HG02610 (cell line): ENCODE data around the gene VSTM5.
"Not testable (repeated sequence)": the region's sequence is repeated elsewhere in the genome, so short reads cannot be mapped to it uniquely, and the experiment has no call there.

ENCODE experiments used
- ATAC-seq: cut with Tn5 transposase; IDR thresholded peaks from one replicate; pipeline ENCODE4 v1.9.1; 2021; ENCODE audit warnings: mild to moderate bottlenecking, moderate library complexity; ENCODE audit not compliant: unreplicated experiment

Gene VSTM5

GRCh38 chr11:93850594-93851018 is at the start of gene VSTM5:
Gene VSTM5 (minus strand): TSS chr11:93850618. CDS start chr11:93850502, 116 bp downstream.
- ATAC-seq = no peak

- ATAC-seq = no peak
Observed at GRCh38 chr11:93895106-93895862, 44.9 kb upstream of the VSTM5 start.

- no peak for ATAC-seq
Observed at GRCh38 chr11:93890391-93891051, 40.1 kb upstream of the VSTM5 start.

- ATAC-seq = no peak
Observed at GRCh38 chr11:93887111-93887510, 36.7 kb upstream of the VSTM5 start.

- not testable (repeated sequence) for ATAC-seq
Observed at GRCh38 chr11:93879114-93879513, 28.7 kb upstream of the VSTM5 start.

- no peak for ATAC-seq
Observed at GRCh38 chr11:93875637-93876036, 25.2 kb upstream of the VSTM5 start.

- ATAC-seq = no peak
Observed at GRCh38 chr11:93871526-93871925, 21.1 kb upstream of the VSTM5 start.

- ATAC-seq = no peak
Observed at GRCh38 chr11:93870616-93871015, 20.2 kb upstream of the VSTM5 start.

- ATAC-seq = no peak
Observed at GRCh38 chr11:93869830-93870229, 19.4 kb upstream of the VSTM5 start.

GRCh38 chr11:93868404-93868803 is 18.0 kb upstream of the VSTM5 start:
- not testable (repeated sequence) for ATAC-seq

GRCh38 chr11:93861808-93862207 is 11.4 kb upstream of the VSTM5 start:
- no peak for ATAC-seq

GRCh38 chr11:93858121-93858775 is 7.8 kb upstream of the VSTM5 start:
- ATAC-seq = no peak

- no peak for ATAC-seq
Observed at GRCh38 chr11:93857413-93858120, 7.1 kb upstream of the VSTM5 start.

GRCh38 chr11:93852242-93852641 is 1.8 kb upstream of the VSTM5 start:
- no peak for ATAC-seq

GRCh38 chr11:93849751-93850593 is 446 bp downstream of the VSTM5 start:
- ATAC-seq = no peak

- no peak for ATAC-seq
Observed at GRCh38 chr11:93849201-93849600, 1.2 kb downstream of the VSTM5 start.

GRCh38 chr11:93846411-93846810 is 4.0 kb downstream of the VSTM5 start:
- ATAC-seq = no peak

GRCh38 chr11:93845181-93846092 is 5.0 kb downstream of the VSTM5 start:
- no peak for ATAC-seq

- ATAC-seq = no peak
Observed at GRCh38 chr11:93844568-93844967, 5.8 kb downstream of the VSTM5 start.
